GM19438 (cell line): Measurements from ENCODE around the gene FOXA2.
"Not testable (repeated sequence)": the region's sequence is repeated elsewhere in the genome, so short reads cannot be mapped to it uniquely, and the experiment has no call there.

Experiments
- ATAC-seq: cut with Tn5 transposase; IDR thresholded peaks from one replicate; pipeline ENCODE4 v1.9.1; 2021; ENCODE audit warnings: low read depth; ENCODE audit not compliant: unreplicated experiment

The FOXA2 gene

GRCh38 chr20:22569353-22569752, 15.0 kb downstream of the FOXA2 start:
- ATAC-seq = no peak

- no peak for ATAC-seq
Observed at GRCh38 chr20:22568872-22569344, 15.5 kb downstream of the FOXA2 start.

- no peak for ATAC-seq
Observed at GRCh38 chr20:22567944-22568871, 16.2 kb downstream of the FOXA2 start.

GRCh38 chr20:22566876-22567658, 17.3 kb downstream of the FOXA2 start:
- no peak for ATAC-seq

GRCh38 chr20:22563062-22563965, 21.1 kb downstream of the FOXA2 start:
- no peak for ATAC-seq

GRCh38 chr20:22562620-22563019, 21.8 kb downstream of the FOXA2 start:
- ATAC-seq = no peak

GRCh38 chr20:22561965-22562577, 22.3 kb downstream of the FOXA2 start:
- no peak for ATAC-seq

- no peak for ATAC-seq
Observed at GRCh38 chr20:22560817-22561216, 23.6 kb downstream of the FOXA2 start.

GRCh38 chr20:22559711-22560318, 24.6 kb downstream of the FOXA2 start:
- no peak for ATAC-seq

GRCh38 chr20:22557403-22558276, 26.7 kb downstream of the FOXA2 start:
- no peak for ATAC-seq

GRCh38 chr20:22556565-22557056, 27.8 kb downstream of the FOXA2 start:
- no peak for ATAC-seq

GRCh38 chr20:22555791-22556564, 28.4 kb downstream of the FOXA2 start:
- no peak for ATAC-seq

GRCh38 chr20:22554391-22554790, 30.0 kb downstream of the FOXA2 start:
- no peak for ATAC-seq

GRCh38 chr20:22550514-22550913, 33.9 kb downstream of the FOXA2 start:
- not testable (repeated sequence) for ATAC-seq

GRCh38 chr20:22548040-22548439, 36.3 kb downstream of the FOXA2 start:
- ATAC-seq = no peak

- ATAC-seq = no peak
Observed at GRCh38 chr20:22546344-22546743, 38.0 kb downstream of the FOXA2 start.

GRCh38 chr20:22545045-22545444, 39.3 kb downstream of the FOXA2 start:
- ATAC-seq = no peak

- no peak for ATAC-seq
Observed at GRCh38 chr20:22544462-22544861, 39.9 kb downstream of the FOXA2 start.
